HepG2 (cell line): ENCODE data around the gene AADAT. TPM values are rescaled to one million over a fixed set of nuclear protein-coding genes. Genes with fewer than 3 reads are reported as not detected.

ENCODE experiments used
- CC2D1A ChIP-seq: sonication (generic); formaldehyde crosslinking; IDR thresholded peaks from 2 replicates; pipeline ENCODE4 v1.8.1; 2023; ENCODE audit warnings: mild to moderate bottlenecking, missing genetic modification reagents
- MIXL1 ChIP-seq: IDR thresholded peaks from 2 replicates; pipeline ENCODE4 v1.6.1; 2016
- PRMT3 ChIP-seq: sonication (generic); formaldehyde crosslinking; IDR thresholded peaks from 2 replicates; pipeline ENCODE4 v1.8.1; 2022; ENCODE audit warnings: low read depth, mild to moderate bottlenecking, moderate library complexity, missing genetic modification reagents, borderline replicate concordance
- RELA ChIP-seq: sonication (generic); formaldehyde crosslinking; IDR thresholded peaks from 2 replicates; pipeline ENCODE4 v1.4.0; 2020; ENCODE audit warnings: missing genetic modification reagents
- ZKSCAN1 ChIP-seq: fragments of 150-350 bp; IDR thresholded peaks from 2 replicates; pipeline ENCODE4 v1.6.1; 2014; ENCODE audit warnings: low read length
- ZNF180 ChIP-seq: sonication (generic); formaldehyde crosslinking; IDR thresholded peaks from 2 replicates; pipeline ENCODE4 v1.4.0; 2020; ENCODE audit warnings: low read depth, missing genetic modification reagents, borderline replicate concordance
- ZNF674 ChIP-seq: sonication (generic); formaldehyde crosslinking; IDR thresholded peaks from 2 replicates; pipeline ENCODE4 v1.5.0; 2020; ENCODE audit warnings: low read depth, mild to moderate bottlenecking, missing genetic modification reagents
- polyA plus RNA-seq, 8 experiments: library from polyadenylated mRNA; depleted of rRNA in 3 of 8; stranded (reverse) in 7 of 8; unstranded in 1 of 8; fragments of >200 nt; fragmentation: Illumina TruSeq in 4 of 8; extraction: Trizol in 4 of 8; gene quantifications; 2 replicates each; pipeline versions ENCODE4 v1.2.1 to v1.2.3, GENCODE V29; 2011 to 2016; ENCODE audit warnings: low read depth in 4 of 8, missing spikeins in 1 of 8, mixed read lengths in 1 of 8; ENCODE audit not compliant: insufficient read depth in 1 of 8
- total RNA-seq, 5 experiments: library from RNA; depleted of rRNA; stranded (reverse); fragments of >200 nt; fragmentation: Illumina TruSeq; extraction: Trizol; gene quantifications; 2 replicates each; pipeline ENCODE4 v1.2.3, GENCODE V29; 2016; ENCODE audit warnings: low read depth in 1 of 5
- TF ChIP-seq, protein P1 (sequence below): sonication (generic); formaldehyde crosslinking; IDR thresholded peaks from 2 replicates; pipeline ENCODE4 v1.4.0; 2020; ENCODE audit warnings: missing genetic modification reagents, mild to moderate bottlenecking, borderline replicate concordance
- TF ChIP-seq, protein P2 (sequence below): sonication (generic); formaldehyde crosslinking; IDR thresholded peaks from 2 replicates; pipeline ENCODE4 v1.5.0; 2020; ENCODE audit warnings: missing genetic modification reagents
- TF ChIP-seq, protein P3 (sequence below): sonication (generic); formaldehyde crosslinking; IDR thresholded peaks from 2 replicates; pipeline ENCODE4 v1.4.0; 2020; ENCODE audit warnings: missing genetic modification reagents, low read depth, mild to moderate bottlenecking, borderline replicate concordance
- TF ChIP-seq, protein P4 (sequence below): sonication (generic); formaldehyde crosslinking; IDR thresholded peaks from 2 replicates; pipeline ENCODE4 v1.5.0; 2020; ENCODE audit warnings: missing genetic modification reagents, mild to moderate bottlenecking, borderline replicate concordance

The AADAT gene
- total and polyA plus RNA-seq, 2 of the 13 experiments (the other 11 are each of a cell fraction or from before 2014, with no cell fraction given), result 6.1 to 9.1 TPM

DNA sequence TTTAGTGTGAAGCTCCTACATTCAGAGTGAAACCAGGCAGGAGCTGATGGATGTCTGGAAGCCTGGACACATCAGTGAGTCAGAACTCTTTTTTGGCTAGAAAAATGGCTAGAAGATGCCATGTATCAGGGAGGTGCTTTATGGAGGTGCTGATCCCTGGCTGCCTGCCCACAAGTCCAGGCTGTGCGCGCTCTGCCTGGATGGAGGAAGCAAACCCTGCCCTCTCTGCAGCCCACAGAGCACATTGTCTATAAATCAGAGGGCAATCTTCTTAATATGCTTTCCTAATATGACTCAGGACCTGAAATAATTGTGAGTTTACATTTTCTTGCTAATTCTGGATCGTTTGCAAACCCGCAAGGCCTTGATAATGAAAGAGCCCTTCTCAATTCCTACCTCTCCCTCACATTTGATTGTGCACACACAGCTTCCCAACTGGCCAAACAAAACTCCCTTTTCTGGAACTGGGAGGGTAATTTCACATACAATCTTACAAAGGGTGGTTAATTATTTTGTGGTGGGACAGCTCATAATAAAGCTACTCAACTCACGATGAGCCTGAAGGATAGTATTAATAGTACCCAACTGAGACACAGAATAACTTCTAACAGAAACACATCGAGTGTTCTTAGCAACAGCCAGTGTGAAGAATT is 75.3 kb downstream of the AADAT start (continued):
- TF ChIP-seq, protein P1, sequence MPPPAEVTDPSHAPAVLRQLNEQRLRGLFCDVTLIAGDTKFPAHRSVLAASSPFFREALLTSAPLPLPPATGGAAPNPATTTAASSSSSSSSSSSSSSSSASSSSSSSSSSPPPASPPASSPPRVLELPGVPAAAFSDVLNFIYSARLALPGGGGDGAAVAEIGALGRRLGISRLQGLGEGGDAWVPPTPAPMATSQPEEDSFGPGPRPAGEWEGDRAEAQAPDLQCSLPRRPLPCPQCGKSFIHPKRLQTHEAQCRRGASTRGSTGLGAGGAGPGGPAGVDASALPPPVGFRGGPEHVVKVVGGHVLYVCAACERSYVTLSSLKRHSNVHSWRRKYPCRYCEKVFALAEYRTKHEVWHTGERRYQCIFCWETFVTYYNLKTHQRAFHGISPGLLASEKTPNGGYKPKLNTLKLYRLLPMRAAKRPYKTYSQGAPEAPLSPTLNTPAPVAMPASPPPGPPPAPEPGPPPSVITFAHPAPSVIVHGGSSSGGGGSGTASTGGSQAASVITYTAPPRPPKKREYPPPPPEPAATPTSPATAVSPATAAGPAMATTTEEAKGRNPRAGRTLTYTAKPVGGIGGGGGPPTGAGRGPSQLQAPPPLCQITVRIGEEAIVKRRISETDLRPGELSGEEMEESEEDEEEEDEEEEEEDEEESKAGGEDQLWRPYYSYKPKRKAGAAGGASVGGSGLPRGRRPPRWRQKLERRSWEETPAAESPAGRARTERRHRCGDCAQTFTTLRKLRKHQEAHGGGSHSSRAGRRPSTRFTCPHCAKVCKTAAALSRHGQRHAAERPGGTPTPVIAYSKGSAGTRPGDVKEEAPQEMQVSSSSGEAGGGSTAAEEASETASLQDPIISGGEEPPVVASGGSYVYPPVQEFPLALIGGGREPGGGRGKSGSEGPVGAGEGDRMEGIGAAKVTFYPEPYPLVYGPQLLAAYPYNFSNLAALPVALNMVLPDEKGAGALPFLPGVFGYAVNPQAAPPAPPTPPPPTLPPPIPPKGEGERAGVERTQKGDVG, result no peak
- no peak for TF ChIP-seq ZNF180 (CRISPR knock-in tag)
- TF ChIP-seq, protein P2, sequence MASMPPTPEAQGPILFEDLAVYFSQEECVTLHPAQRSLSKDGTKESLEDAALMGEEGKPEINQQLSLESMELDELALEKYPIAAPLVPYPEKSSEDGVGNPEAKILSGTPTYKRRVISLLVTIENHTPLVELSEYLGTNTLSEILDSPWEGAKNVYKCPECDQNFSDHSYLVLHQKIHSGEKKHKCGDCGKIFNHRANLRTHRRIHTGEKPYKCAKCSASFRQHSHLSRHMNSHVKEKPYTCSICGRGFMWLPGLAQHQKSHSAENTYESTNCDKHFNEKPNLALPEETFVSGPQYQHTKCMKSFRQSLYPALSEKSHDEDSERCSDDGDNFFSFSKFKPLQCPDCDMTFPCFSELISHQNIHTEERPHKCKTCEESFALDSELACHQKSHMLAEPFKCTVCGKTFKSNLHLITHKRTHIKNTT (CRISPR knock-in tag), result no peak
- no peak for TF ChIP-seq ZKSCAN1
- no peak for TF ChIP-seq RELA (CRISPR knock-in tag)
- no peak for TF ChIP-seq PRMT3 (CRISPR knock-in tag)
- TF ChIP-seq MIXL1, result no peak
- TF ChIP-seq, protein P3, sequence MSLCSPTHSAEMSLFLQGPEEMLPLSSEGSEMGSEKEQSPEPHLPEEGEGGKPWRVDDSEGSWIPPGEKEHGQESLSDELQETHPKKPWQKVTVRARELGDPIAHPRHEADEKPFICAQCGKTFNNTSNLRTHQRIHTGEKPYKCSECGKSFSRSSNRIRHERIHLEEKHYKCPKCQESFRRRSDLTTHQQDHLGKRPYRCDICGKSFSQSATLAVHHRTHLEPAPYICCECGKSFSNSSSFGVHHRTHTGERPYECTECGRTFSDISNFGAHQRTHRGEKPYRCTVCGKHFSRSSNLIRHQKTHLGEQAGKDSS (CRISPR knock-in tag), result no peak
- no peak for TF ChIP-seq CC2D1A
- TF ChIP-seq, protein P4, sequence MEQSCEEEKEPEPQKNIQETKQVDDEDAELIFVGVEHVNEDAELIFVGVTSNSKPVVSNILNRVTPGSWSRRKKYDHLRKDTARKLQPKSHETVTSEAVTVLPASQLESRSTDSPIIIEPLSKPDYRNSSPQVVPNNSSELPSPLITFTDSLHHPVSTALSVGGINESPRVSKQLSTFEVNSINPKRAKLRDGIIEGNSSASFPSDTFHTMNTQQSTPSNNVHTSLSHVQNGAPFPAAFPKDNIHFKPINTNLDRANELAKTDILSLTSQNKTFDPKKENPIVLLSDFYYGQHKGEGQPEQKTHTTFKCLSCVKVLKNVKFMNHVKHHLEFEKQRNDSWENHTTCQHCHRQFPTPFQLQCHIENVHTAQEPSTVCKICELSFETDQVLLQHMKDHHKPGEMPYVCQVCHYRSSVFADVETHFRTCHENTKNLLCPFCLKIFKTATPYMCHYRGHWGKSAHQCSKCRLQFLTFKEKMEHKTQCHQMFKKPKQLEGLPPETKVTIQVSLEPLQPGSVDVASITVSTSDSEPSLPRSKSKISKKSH, result no peak
- TF ChIP-seq ZNF674 (CRISPR knock-in tag), result no peak
